HG02938 (cell line): ENCODE measurements around the gene THEM4.
"Not testable (repeated sequence)": the region's sequence is repeated elsewhere in the genome, so short reads cannot be mapped to it uniquely, and the experiment has no call there.

Experiments used
- ATAC-seq: cut with Tn5 transposase; IDR thresholded peaks from one replicate; pipeline ENCODE4 v1.9.1; 2021; ENCODE audit warnings: mild to moderate bottlenecking, moderate library complexity; ENCODE audit not compliant: unreplicated experiment

The THEM4 gene

GRCh38 chr1:151897991-151898431 lies 11.3 kb downstream of the THEM4 start:
- ATAC-seq = no peak

- ATAC-seq = no peak
Observed at GRCh38 chr1:151893176-151893924, 16.0 kb downstream of the THEM4 start.

GRCh38 chr1:151892190-151892589 lies 17.1 kb downstream of the THEM4 start:
- ATAC-seq = no peak

GRCh38 chr1:151891512-151891911 lies 17.8 kb downstream of the THEM4 start:
- ATAC-seq = no peak

- no peak for ATAC-seq
Observed at GRCh38 chr1:151888972-151889570, 20.2 kb downstream of the THEM4 start.

- ATAC-seq = no peak
Observed at GRCh38 chr1:151887028-151887427, 22.3 kb downstream of the THEM4 start.

GRCh38 chr1:151885479-151885878 lies 23.8 kb downstream of the THEM4 start:
- ATAC-seq = no peak

- not testable (repeated sequence) for ATAC-seq
Observed at GRCh38 chr1:151884879-151885278, 24.4 kb downstream of the THEM4 start.

GRCh38 chr1:151884445-151884844 lies 24.9 kb downstream of the THEM4 start:
- not testable (repeated sequence) for ATAC-seq

- ATAC-seq = not testable (repeated sequence)
Observed at GRCh38 chr1:151883898-151884297, 25.4 kb downstream of the THEM4 start.

- ATAC-seq = not testable (repeated sequence)
Observed at GRCh38 chr1:151882918-151883317, 26.4 kb downstream of the THEM4 start.

- ATAC-seq = no peak
Observed at GRCh38 chr1:151882466-151882865, 26.8 kb downstream of the THEM4 start.

GRCh38 chr1:151881479-151881878 lies 27.8 kb downstream of the THEM4 start:
- no peak for ATAC-seq

GRCh38 chr1:151875419-151876097 lies 33.8 kb downstream of the THEM4 start:
- ATAC-seq = no peak

GRCh38 chr1:151872776-151873175 lies 36.5 kb downstream of the THEM4 start:
- ATAC-seq = not testable (repeated sequence)

GRCh38 chr1:151871284-151872030 lies 37.9 kb downstream of the THEM4 start:
- ATAC-seq = no peak

- ATAC-seq = no peak
Observed at GRCh38 chr1:151868486-151868885, 40.8 kb downstream of the THEM4 start.

GRCh38 chr1:151867765-151868411 lies 41.4 kb downstream of the THEM4 start:
- ATAC-seq = no peak

- no peak for ATAC-seq
Observed at GRCh38 chr1:151867321-151867720, 42.0 kb downstream of the THEM4 start.

GRCh38 chr1:151864411-151864810 lies 44.9 kb downstream of the THEM4 start:
- no peak for ATAC-seq

- ATAC-seq = no peak
Observed at GRCh38 chr1:151862604-151863003, 46.7 kb downstream of the THEM4 start.
